Fibroblast of lung (primary cell): ENCODE results near the gene MTMR4.

Experiments
- CTCF ChIP-seq, 2 donors: IDR thresholded peaks in 1 of 2; conservative IDR thresholded peaks in 1 of 2; 1 replicate in 1 of 2; 2 replicates in 1 of 2; pipeline ENCODE4 v1.5.1; 2011 to 2012; ENCODE audit warnings: low read length in 2 of 2, control low read depth in 1 of 2, inconsistent platforms in 1 of 2, low read depth in 1 of 2, mild to moderate bottlenecking in 1 of 2
- EZH2 ChIP-seq: IDR thresholded peaks from 2 replicates; pipeline ENCODE4 v1.5.1; 2012; ENCODE audit warnings: low read length, control low read depth, mild to moderate bottlenecking; ENCODE audit errors: missing control alignments

GRCh38 chr17:58517378-58517927, 3.0 kb upstream of the MTMR4 start:
- TF ChIP-seq EZH2 (no peak), CTCF (conservative IDR thresholded peaks at IDR 0.05 in 1 of 2, IDR thresholded peaks at IDR 0.05 in 1 of 2; ENCODE audit: low read depth in 1 of 2, low read length in 2 of 2) (no peak)
